Ovary (tissue), 3 donors: ENCODE data around the gene MIF.

ENCODE experiments used
- CTCF ChIP-seq, 3 donors: fragments of 450-650 bp in 2 of 3; fragments of 200-600 bp in 1 of 3; IDR thresholded peaks; one replicate each; pipeline versions ENCODE4 v1.5.1 to v1.8.0; 2016 to 2022; ENCODE audit warnings: antibody characterized with exemption in 3 of 3, mild to moderate bottlenecking in 1 of 3
- POLR2A ChIP-seq: fragments of 450-650 bp; IDR thresholded peaks from one replicate; pipeline ENCODE4 v1.6.1; 2017; ENCODE audit warnings: antibody characterized with exemption, mild to moderate bottlenecking, moderate library complexity
- donor health status: DM: no; HTN: no; CAD: no.

GRCh38 chr22:23913306-23913660 is 19.1 kb downstream of the MIF start:
- TF ChIP-seq POLR2A: no peak
- TF ChIP-seq CTCF (IDR thresholded peaks at IDR 0.05): no peak
